Astrocyte (in vitro differentiated cells and primary cell): ENCODE results near the gene CSMD2.

Experiments
- CTCF ChIP-seq: IDR thresholded peaks from 2 replicates; pipeline ENCODE4 v1.5.1; 2011; ENCODE audit warnings: low read depth, mild to moderate bottlenecking, inconsistent platforms, low read length, moderate library complexity; ENCODE audit not compliant: insufficient read depth
- EZH2 ChIP-seq: IDR thresholded peaks from 2 replicates; pipeline ENCODE4 v1.6.1; 2012; ENCODE audit warnings: mild to moderate bottlenecking, low read length, inconsistent platforms; ENCODE audit not compliant: insufficient read depth

- no peak for TF ChIP-seq CTCF
- TF ChIP-seq EZH2: no peak
Measured at GRCh38 chr1:33864460-33865389, 300.3 kb downstream of the CSMD2 start.
